Spleen (tissue), 11 donors: ENCODE measurements around the gene PTER. TPM values are rescaled to one million over a fixed set of nuclear protein-coding genes. Genes with fewer than 3 reads are reported as not detected.

Source experiments
- DNase-seq: peaks from one replicate; pipeline ENCODE4 v3.0.0-alpha.2; 2020
- H3K27ac ChIP-seq, 8 donors: fragments of 200-600 bp; sonication (generic) in 7 of 8; 1 replicate in 4 of 8; 2 replicates in 4 of 8; pipeline versions ENCODE4 v1.5.0 to v1.8.0; 2016 to 2021; ENCODE audit warnings: inconsistent platforms in 4 of 8, mild to moderate bottlenecking in 4 of 8, moderate library complexity in 1 of 8
- H3K27me3 ChIP-seq, 7 donors: fragments of 200-600 bp; sonication (generic) in 6 of 7; replicated peaks in 1 of 7; 1 replicate in 4 of 7; 2 replicates in 3 of 7; pipeline versions ENCODE4 v1.5.0 to v1.8.0; 2016 to 2021; ENCODE audit warnings: inconsistent platforms in 3 of 7, mild to moderate bottlenecking in 1 of 7
- H3K36me3 ChIP-seq, 6 donors: fragments of 200-600 bp; sonication (generic) in 5 of 6; 1 replicate in 4 of 6; 2 replicates in 2 of 6; pipeline versions ENCODE4 v1.5.0 to v1.8.0; 2016 to 2021; ENCODE audit warnings: inconsistent platforms in 2 of 6
- H3K4me1 ChIP-seq, 6 donors: fragments of 200-600 bp; sonication (generic) in 5 of 6; 1 replicate in 3 of 6; 2 replicates in 3 of 6; pipeline versions ENCODE4 v1.5.0 to v1.8.0; 2016 to 2021; ENCODE audit warnings: inconsistent platforms in 3 of 6
- H3K4me3 ChIP-seq, 8 donors: fragments of 200-600 bp; sonication (generic) in 7 of 8; 1 replicate in 4 of 8; 2 replicates in 4 of 8; pipeline versions ENCODE4 v1.5.0 to v1.8.0; 2016 to 2021; ENCODE audit warnings: inconsistent platforms in 4 of 8, mild to moderate bottlenecking in 4 of 8, moderate library complexity in 2 of 8
- H3K9me3 ChIP-seq, 8 donors: fragments of 200-600 bp; sonication (generic) in 7 of 8; 1 replicate in 4 of 8; 2 replicates in 4 of 8; pipeline versions ENCODE4 v1.5.0 to v1.8.0; 2016 to 2021; ENCODE audit warnings: inconsistent platforms in 4 of 8
- POLR2A ChIP-seq, 3 donors: fragments of 450-650 bp; IDR thresholded peaks; one replicate each; pipeline ENCODE4 v1.5.1; 2017; ENCODE audit warnings: antibody characterized with exemption in 3 of 3, mild to moderate bottlenecking in 1 of 3
- POLR2AphosphoS5 ChIP-seq, 3 donors: sonication (generic); formaldehyde crosslinking; IDR thresholded peaks; one replicate each; pipeline ENCODE4 v1.5.1; 2017; ENCODE audit warnings: antibody characterized with exemption in 3 of 3
- WGBS, 5 donors: extraction: QIAGEN DNeasy Blood & Tissue Kit in 3 of 5; methylation state at CpG; one replicate each; pipeline versions ENCODE4 v1.1.5 to v1.1.7; 2013 to 2018; 5-methylcytosine and 5-hydroxymethylcytosine counted together
- intact Hi-C: fragments of 100-400 bp; cut with DNase I; formaldehyde crosslinking; loops from one replicate; pipeline ENCODE4 v1.15.0; 2023; ENCODE audit warnings: low total_unique reads
- polyA plus RNA-seq, 3 donors: library from polyadenylated mRNA; stranded (reverse); fragments of 200-250 nt; gene quantifications; one replicate each; pipeline ENCODE4 v1.2.1, GENCODE V29; 2013
- total RNA-seq, 7 donors: library from RNA; depleted of rRNA in 3 of 7; stranded (reverse); fragments of >200 nt in 3 of 7; fragmentation: NEBNext Ultra II Directional in 4 of 7; extraction: Animal tissue kit (Norgen Biotek cat#: 25700) in 4 of 7; gene quantifications; one replicate each; pipeline versions ENCODE4 v1.1.0 to v1.2.1, GENCODE V29; 2016 to 2021
- TF ChIP-seq, protein P1 (sequence below), 11 experiments: fragments of 200-600 bp in 7 of 11; fragments of 450-650 bp in 4 of 11; sonication (generic) in 4 of 11; IDR thresholded peaks in 8 of 11; conservative IDR thresholded peaks in 3 of 11; 1 replicate in 7 of 11; 2 replicates in 4 of 11; pipeline versions ENCODE4 v1.4.0 to v1.8.0; 2016 to 2021; ENCODE audit warnings: antibody characterized with exemption in 11 of 11, inconsistent platforms in 4 of 11, mild to moderate bottlenecking in 1 of 11
- donor health status: healthy with polysubstance abuse.
- donor health status: DM: no; HTN: no; CAD: no; lungs with moderate emphysema.
- donor health status: DM: no; HTN: no; CAD: no.
- donor health status: Bipolar disorder and iron deficiency.
- donor health status: healthy.
- donor health status: DM: no; HTN: no; CAD: no.
- donor health status: DM: yes; HTN: yes; CAD: no.

PTER gene
- total and polyA plus RNA-seq, 10 donors, result 5.2 to 29.3 (median 19.1) TPM

DNA sequence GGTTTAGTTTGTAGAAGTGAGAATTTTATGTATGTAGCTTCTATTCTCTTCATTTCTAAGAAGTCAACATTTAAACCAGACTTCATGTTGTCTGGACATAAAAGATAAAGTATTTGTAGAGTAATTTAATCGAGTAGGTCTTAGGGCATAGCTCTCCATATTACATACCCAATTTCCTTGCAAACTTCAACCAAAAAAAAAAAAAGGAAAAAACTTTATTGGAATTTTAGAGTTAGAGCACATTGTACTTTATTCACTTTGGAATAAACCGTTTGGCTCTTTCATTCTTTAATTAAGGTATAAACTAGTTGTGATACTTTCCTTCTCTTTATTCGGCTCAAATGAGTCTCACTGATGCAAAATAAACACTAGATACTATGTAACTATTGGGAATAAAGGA is 36.0 kb downstream of the PTER start:
- Histone ChIP-seq H3K36me3 (peaks cover 0 to 12% (median 0%) of the 10 kb centered on the region in 6 donors), H3K9me3 (no peaks in the 10 kb centered on the region), H3K4me1 (peaks cover 0 to 15% (median 2%) of the 10 kb centered on the region in 6 donors), H3K27me3 (no peaks in the 10 kb centered on the region), H3K27ac (no peak overlapping the region), H3K4me3 (no peak overlapping the region)
- TF ChIP-seq POLR2A (IDR thresholded peaks at IDR 0.05) (no peak), POLR2AphosphoS5 (IDR thresholded peaks at IDR 0.05) (no peak)
- TF ChIP-seq, protein P1, sequence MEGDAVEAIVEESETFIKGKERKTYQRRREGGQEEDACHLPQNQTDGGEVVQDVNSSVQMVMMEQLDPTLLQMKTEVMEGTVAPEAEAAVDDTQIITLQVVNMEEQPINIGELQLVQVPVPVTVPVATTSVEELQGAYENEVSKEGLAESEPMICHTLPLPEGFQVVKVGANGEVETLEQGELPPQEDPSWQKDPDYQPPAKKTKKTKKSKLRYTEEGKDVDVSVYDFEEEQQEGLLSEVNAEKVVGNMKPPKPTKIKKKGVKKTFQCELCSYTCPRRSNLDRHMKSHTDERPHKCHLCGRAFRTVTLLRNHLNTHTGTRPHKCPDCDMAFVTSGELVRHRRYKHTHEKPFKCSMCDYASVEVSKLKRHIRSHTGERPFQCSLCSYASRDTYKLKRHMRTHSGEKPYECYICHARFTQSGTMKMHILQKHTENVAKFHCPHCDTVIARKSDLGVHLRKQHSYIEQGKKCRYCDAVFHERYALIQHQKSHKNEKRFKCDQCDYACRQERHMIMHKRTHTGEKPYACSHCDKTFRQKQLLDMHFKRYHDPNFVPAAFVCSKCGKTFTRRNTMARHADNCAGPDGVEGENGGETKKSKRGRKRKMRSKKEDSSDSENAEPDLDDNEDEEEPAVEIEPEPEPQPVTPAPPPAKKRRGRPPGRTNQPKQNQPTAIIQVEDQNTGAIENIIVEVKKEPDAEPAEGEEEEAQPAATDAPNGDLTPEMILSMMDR (IDR thresholded peaks at IDR 0.05 in 8 of 11, conservative IDR thresholded peaks at IDR 0.05 in 3 of 11), result no peak
- DNase-seq, result no peak
- 79 to 92% (median 90%) methylated on average over 3 of the region's 3 CpGs for WGBS, 5 donors
- intact Hi-C loops, result no loop called here

DNA sequence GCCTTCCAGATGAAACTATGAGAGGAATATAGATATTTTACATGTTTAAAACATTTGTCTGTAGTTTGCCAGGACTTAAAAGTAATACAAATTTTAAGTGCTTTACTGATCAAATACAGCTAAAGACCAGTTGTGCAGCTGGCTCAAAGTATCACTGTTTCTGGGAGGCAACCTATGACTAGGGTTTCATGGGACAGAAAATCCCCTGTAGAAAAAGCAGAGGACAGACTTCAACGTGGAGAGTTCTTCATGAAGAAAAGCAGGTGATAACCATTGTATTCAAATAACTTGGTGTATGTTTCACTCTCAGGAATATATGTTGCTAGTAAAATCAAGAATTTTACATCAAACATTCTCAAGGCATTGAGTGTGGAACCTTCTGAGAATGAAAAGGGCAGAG is 40.9 kb downstream of the PTER start:
- H3K27ac ChIP-seq, result no peak overlapping the region
- H3K36me3 ChIP-seq, result peaks cover 0 to 5% (median 0%) of the 10 kb centered on the region in 6 donors
- H3K4me3 ChIP-seq, result no peak overlapping the region
- TF ChIP-seq POLR2AphosphoS5 (IDR thresholded peaks at IDR 0.05), result no peak
- TF ChIP-seq POLR2A (IDR thresholded peaks at IDR 0.05), result no peak
- TF ChIP-seq, protein P1 (IDR thresholded peaks at IDR 0.05 in 8 of 11, conservative IDR thresholded peaks at IDR 0.05 in 3 of 11), result no peak
- H3K4me1 ChIP-seq, result no peaks in the 10 kb centered on the region
- intact Hi-C loops, result no loop called here
- no peak for DNase-seq
- no peaks in the 10 kb centered on the region for H3K27me3 ChIP-seq
- H3K9me3 ChIP-seq, result no peaks in the 10 kb centered on the region
- 73 to 83% (median 76%) methylated on average over 1 of the region's 1 CpG for WGBS, 5 donors

DNA sequence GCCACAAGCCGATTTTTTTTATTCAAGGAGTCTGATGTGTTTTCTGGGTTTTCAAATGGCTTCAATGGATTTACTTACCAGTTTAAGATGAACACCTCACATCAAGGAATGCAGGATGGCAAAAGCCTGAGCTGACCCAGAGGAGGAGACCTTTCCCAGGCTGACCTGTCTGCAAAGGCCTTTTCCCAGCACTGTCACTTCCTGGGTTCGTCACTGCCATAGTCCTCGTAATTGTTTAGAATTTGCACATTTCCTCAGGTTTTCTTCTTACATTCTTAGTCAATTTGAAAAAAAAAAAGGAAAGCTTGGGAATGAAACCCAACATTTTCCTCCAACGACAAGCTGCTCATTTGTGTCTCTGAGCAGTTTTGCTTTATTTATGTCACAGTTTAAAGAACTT is 42.0 kb downstream of the PTER start:
- Histone ChIP-seq H3K36me3 (peaks cover 0 to 10% (median 0%) of the 10 kb centered on the region in 6 donors), H3K9me3 (no peaks in the 10 kb centered on the region), H3K27ac (no peak overlapping the region), H3K4me3 (no peak overlapping the region), H3K27me3 (no peaks in the 10 kb centered on the region), H3K4me1 (no peaks in the 10 kb centered on the region)
- TF ChIP-seq POLR2AphosphoS5 (IDR thresholded peaks at IDR 0.05), result no peak
- no peak for TF ChIP-seq POLR2A (IDR thresholded peaks at IDR 0.05)
- TF ChIP-seq, protein P1 (IDR thresholded peaks at IDR 0.05 in 8 of 11, conservative IDR thresholded peaks at IDR 0.05 in 3 of 11), result no peak
- intact Hi-C loops, result no loop called here
- 83 to 96% (median 90%) methylated on average over 4 of the region's 4 CpGs for WGBS, 5 donors
- DNase-seq, result no peak

DNA sequence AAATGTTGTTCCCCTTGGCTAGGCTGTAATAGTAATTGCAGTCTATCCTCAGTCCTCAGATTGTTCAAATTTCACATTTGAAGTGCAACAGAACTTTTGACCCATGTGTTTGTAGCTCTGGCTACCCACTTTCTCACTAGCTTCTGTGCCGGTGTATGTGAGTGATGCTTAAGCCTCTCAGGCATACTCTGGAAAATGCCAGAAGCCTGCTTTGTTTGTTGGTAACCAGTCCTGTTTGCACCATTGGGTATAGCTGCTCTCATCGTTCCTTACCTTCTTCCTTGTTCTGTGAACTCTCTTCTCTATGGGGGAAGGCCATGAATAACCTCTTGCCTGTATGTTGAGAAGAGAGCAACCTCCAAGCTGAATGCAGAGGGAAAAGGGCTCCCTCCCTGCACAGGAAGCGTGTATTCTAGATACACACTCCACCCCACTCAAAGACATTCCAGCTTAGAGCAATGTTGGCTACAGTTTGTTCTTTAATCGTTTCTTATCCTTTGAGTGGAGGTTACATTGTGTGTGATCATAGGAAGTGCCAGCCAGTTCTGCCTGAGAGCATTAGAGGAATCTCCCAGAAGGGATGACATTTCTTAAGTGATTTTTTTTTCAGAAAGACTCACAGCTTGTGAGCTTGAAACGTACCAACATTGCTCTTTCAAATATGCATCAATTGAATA is 44.4 kb downstream of the PTER start:
- WGBS, 5 donors, result 70 to 76% (median 72%) methylated on average over 5 of the region's 5 CpGs
- DNase-seq, result no peak
- Histone ChIP-seq H3K27ac (no peak overlapping the region), H3K9me3 (no peaks in the 10 kb centered on the region), H3K27me3 (no peaks in the 10 kb centered on the region), H3K4me3 (no peak overlapping the region), H3K4me1 (no peaks in the 10 kb centered on the region), H3K36me3 (peaks cover 0 to 32% (median under 1%) of the 10 kb centered on the region in 6 donors)
- intact Hi-C loops, result no loop called here
- TF ChIP-seq POLR2A (IDR thresholded peaks at IDR 0.05) (no peak), POLR2AphosphoS5 (IDR thresholded peaks at IDR 0.05) (no peak)
- TF ChIP-seq, protein P1 (IDR thresholded peaks at IDR 0.05 in 8 of 11, conservative IDR thresholded peaks at IDR 0.05 in 3 of 11), result no peak
